ENCODE measurements around the gene FER.

FER gene

DNA sequence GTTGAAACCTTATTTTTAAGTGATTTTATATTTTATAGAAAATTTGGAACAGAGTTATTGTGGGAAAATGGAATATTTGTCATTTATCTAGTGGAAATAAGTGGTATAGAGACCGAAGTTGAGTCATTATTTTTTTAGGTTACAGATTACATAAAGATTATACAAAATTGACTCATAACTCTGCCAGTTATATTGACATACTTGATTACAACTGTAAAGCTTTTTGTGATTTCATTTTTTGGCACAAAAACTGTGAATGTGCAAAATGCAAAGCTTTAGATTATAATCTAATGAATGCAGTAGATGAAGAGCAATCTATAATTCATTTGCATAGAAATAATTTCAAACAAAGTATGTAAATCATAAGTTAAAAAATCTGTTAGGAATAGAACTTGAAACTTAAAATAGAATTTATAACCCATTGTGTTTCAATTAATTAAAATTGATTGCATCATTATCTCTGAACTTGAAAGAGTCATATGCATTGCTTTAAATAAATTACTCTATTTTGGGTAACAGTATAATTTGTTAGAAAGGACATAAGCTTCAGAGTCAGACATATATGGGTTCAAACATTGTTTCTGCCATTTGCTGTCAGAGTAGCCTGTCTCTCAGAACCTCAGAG is 280.4 kb downstream of the FER start:
- CTCF ChIA-PET: interaction anchor here (0.5 kb wide), 1 partner anchor 1369 kb away, joined by 3 read pairs; no protein-coding TSS in a partner anchor
- H3K4me3 ChIP-seq (ENCODE audit: low read depth, low read length): no peak overlapping the region
- no peaks in the 10 kb centered on the region for H3K36me3 ChIP-seq (ENCODE audit: control insufficient read depth in 2 of 2, insufficient read depth in 1 of 2, low read length in 2 of 2)
- TF ChIP-seq ZNF223 (tag by site-specific recombination; IDR thresholded peaks at IDR 0.05) (no peak), ZNF248 (tag by site-specific recombination; IDR thresholded peaks at IDR 0.05) (no peak), ZNF211 (tag by site-specific recombination; IDR thresholded peaks at IDR 0.05; ENCODE audit: low read depth) (no peak), ZNF555 (tag by site-specific recombination; conservative IDR thresholded peaks at IDR 0.05) (no peak), GLIS1 (tag by site-specific recombination; IDR thresholded peaks at IDR 0.05) (no peak), ZNF501 (tag by site-specific recombination; IDR thresholded peaks at IDR 0.05) (no peak), ZNF112 (tag by site-specific recombination; IDR thresholded peaks at IDR 0.05) (no peak), ZNF600 (tag by site-specific recombination; IDR thresholded peaks at IDR 0.05) (no peak), ZNF169 (tag by site-specific recombination; IDR thresholded peaks at IDR 0.05) (no peak), ZNF510 (tag by site-specific recombination; IDR thresholded peaks at IDR 0.05; ENCODE audit: insufficient replicate concordance) (no peak)
- TF ChIP-seq, protein P1, sequence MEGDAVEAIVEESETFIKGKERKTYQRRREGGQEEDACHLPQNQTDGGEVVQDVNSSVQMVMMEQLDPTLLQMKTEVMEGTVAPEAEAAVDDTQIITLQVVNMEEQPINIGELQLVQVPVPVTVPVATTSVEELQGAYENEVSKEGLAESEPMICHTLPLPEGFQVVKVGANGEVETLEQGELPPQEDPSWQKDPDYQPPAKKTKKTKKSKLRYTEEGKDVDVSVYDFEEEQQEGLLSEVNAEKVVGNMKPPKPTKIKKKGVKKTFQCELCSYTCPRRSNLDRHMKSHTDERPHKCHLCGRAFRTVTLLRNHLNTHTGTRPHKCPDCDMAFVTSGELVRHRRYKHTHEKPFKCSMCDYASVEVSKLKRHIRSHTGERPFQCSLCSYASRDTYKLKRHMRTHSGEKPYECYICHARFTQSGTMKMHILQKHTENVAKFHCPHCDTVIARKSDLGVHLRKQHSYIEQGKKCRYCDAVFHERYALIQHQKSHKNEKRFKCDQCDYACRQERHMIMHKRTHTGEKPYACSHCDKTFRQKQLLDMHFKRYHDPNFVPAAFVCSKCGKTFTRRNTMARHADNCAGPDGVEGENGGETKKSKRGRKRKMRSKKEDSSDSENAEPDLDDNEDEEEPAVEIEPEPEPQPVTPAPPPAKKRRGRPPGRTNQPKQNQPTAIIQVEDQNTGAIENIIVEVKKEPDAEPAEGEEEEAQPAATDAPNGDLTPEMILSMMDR (tag by site-specific recombination; IDR thresholded peaks at IDR 0.05): no peak
- TF ChIP-seq, protein P2, sequence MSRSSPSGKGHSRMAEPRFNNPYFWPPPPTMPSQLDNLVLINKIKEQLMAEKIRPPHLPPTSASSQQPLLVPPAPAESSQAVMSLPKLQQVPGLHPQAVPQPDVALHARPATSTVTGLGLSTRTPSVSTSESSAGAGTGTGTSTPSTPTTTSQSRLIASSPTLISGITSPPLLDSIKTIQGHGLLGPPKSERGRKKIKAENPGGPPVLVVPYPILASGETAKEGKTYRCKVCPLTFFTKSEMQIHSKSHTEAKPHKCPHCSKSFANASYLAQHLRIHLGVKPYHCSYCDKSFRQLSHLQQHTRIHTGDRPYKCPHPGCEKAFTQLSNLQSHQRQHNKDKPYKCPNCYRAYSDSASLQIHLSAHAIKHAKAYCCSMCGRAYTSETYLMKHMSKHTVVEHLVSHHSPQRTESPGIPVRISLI (tag by site-specific recombination; IDR thresholded peaks at IDR 0.05): no peak
- TF ChIP-seq, protein P3, sequence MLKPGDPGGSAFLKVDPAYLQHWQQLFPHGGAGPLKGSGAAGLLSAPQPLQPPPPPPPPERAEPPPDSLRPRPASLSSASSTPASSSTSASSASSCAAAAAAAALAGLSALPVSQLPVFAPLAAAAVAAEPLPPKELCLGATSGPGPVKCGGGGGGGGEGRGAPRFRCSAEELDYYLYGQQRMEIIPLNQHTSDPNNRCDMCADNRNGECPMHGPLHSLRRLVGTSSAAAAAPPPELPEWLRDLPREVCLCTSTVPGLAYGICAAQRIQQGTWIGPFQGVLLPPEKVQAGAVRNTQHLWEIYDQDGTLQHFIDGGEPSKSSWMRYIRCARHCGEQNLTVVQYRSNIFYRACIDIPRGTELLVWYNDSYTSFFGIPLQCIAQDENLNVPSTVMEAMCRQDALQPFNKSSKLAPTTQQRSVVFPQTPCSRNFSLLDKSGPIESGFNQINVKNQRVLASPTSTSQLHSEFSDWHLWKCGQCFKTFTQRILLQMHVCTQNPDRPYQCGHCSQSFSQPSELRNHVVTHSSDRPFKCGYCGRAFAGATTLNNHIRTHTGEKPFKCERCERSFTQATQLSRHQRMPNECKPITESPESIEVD (tag by site-specific recombination; IDR thresholded peaks at IDR 0.05): no peak
- TF ChIP-seq, protein P4, sequence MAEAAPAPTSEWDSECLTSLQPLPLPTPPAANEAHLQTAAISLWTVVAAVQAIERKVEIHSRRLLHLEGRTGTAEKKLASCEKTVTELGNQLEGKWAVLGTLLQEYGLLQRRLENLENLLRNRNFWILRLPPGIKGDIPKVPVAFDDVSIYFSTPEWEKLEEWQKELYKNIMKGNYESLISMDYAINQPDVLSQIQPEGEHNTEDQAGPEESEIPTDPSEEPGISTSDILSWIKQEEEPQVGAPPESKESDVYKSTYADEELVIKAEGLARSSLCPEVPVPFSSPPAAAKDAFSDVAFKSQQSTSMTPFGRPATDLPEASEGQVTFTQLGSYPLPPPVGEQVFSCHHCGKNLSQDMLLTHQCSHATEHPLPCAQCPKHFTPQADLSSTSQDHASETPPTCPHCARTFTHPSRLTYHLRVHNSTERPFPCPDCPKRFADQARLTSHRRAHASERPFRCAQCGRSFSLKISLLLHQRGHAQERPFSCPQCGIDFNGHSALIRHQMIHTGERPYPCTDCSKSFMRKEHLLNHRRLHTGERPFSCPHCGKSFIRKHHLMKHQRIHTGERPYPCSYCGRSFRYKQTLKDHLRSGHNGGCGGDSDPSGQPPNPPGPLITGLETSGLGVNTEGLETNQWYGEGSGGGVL (tag by site-specific recombination; IDR thresholded peaks at IDR 0.05): no peak
- TF ChIP-seq, protein P5, sequence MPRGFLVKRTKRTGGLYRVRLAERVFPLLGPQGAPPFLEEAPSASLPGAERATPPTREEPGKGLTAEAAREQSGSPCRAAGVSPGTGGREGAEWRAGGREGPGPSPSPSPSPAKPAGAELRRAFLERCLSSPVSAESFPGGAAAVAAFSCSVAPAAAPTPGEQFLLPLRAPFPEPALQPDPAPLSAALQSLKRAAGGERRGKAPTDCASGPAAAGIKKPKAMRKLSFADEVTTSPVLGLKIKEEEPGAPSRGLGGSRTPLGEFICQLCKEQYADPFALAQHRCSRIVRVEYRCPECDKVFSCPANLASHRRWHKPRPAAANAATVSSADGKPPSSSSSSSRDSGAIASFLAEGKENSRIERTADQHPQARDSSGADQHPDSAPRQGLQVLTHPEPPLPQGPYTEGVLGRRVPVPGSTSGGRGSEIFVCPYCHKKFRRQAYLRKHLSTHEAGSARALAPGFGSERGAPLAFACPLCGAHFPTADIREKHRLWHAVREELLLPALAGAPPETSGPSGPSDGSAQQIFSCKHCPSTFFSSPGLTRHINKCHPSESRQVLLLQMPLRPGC (tag by site-specific recombination; IDR thresholded peaks at IDR 0.05): no peak
- H3K27ac ChIP-seq (ENCODE audit: extremely low read depth, low read depth, low read length): no peak overlapping the region
- no peaks in the 10 kb centered on the region for H3K4me1 ChIP-seq (ENCODE audit: control insufficient read depth, insufficient read depth, low read length)
- no peaks in the 10 kb centered on the region for H3K9me3 ChIP-seq (ENCODE audit: control insufficient read depth, insufficient read depth, low read depth, low read length)
- POLR2A ChIA-PET: no interaction called here

DNA sequence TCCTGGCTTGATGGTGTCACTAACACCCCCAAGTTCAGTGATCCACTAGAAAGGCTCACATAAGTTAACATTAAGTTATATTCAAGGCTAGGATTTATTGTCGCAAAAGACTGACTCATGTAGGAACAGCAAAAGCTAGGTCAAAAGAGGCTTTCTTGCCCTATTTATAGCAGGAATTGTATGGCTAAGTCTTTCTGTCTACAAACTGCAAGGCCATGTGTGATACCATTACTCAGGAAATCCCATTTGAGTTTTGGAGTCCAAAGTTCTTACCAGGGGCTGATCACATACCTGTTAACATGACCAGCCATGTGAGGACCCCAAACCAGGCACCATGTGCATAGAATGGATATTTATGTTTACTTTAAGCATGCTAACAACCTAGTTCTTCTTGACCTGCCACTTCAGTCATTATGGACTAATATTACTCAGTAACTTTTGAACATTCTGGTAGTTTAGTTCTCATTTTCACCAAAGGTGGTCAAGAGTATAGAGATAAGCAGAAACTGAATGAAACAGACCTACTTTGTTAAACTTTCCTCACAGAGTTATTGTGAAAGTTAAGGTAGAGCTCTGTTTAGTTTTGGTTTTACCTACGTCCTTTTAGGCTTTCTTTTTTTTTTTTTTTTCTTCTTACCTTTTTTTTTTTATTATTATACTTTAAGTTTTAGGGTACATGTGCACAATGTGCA is 281.1 kb downstream of the FER start:
- H3K27ac ChIP-seq (ENCODE audit: extremely low read depth, low read depth, low read length): no peak overlapping the region
- no peaks in the 10 kb centered on the region for H3K4me1 ChIP-seq (ENCODE audit: control insufficient read depth, insufficient read depth, low read length)
- POLR2A ChIA-PET: no interaction called here
- no peaks in the 10 kb centered on the region for H3K9me3 ChIP-seq (ENCODE audit: control insufficient read depth, insufficient read depth, low read depth, low read length)
- CTCF ChIA-PET: interaction anchor here (0.6 kb wide), 1 partner anchor 438 kb away, joined by 4 read pairs; no protein-coding TSS in a partner anchor
- no peaks in the 10 kb centered on the region for H3K36me3 ChIP-seq (ENCODE audit: control insufficient read depth in 2 of 2, insufficient read depth in 1 of 2, low read length in 2 of 2)
- H3K4me3 ChIP-seq (ENCODE audit: low read depth, low read length): no peak overlapping the region
- TF ChIP-seq ZNF837 (tag by site-specific recombination; IDR thresholded peaks at IDR 0.05): no peak
- no peak for TF ChIP-seq ZNF76 (tag by site-specific recombination; IDR thresholded peaks at IDR 0.05; ENCODE audit: borderline replicate concordance, low read depth)
- no peak for TF ChIP-seq ZNF785 (tag by site-specific recombination; IDR thresholded peaks at IDR 0.05)
- TF ChIP-seq ZBTB8A (tag by site-specific recombination; IDR thresholded peaks at IDR 0.05): no peak
- no peak for TF ChIP-seq ZNF433 (tag by site-specific recombination; IDR thresholded peaks at IDR 0.05; ENCODE audit: low read depth)
- TF ChIP-seq, protein P6, sequence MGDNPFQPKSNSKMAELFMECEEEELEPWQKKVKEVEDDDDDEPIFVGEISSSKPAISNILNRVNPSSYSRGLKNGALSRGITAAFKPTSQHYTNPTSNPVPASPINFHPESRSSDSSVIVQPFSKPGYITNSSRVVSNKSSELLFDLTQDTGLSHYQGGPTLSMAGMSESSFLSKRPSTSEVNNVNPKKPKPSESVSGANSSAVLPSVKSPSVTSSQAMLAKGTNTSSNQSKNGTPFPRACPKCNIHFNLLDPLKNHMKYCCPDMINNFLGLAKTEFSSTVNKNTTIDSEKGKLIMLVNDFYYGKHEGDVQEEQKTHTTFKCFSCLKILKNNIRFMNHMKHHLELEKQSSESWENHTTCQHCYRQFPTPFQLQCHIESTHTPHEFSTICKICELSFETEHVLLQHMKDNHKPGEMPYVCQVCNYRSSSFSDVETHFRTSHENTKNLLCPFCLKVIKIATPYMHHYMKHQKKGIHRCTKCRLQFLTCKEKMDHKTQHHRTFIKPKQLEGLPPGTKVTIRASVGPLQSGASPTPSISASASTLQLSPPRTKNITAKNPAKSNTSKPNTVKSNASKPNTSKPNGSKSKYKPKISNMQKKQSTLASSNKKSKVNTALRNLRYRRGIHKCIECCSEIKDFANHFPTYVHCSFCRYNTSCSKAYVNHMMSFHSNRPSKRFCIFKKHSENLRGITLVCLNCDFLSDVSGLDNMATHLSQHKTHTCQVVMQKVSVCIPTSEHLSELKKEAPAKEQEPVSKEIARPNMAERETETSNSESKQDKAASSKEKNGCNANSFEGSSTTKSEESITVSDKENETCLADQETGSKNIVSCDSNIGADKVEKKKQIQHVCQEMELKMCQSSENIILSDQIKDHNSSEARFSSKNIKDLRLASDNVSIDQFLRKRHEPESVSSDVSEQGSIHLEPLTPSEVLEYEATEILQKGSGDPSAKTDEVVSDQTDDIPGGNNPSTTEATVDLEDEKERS (tag by site-specific recombination; IDR thresholded peaks at IDR 0.05): no peak
- no peak for TF ChIP-seq KLF9 (tag by site-specific recombination; IDR thresholded peaks at IDR 0.05; ENCODE audit: low read depth)
- no peak for TF ChIP-seq FEZF1 (tag by site-specific recombination; IDR thresholded peaks at IDR 0.05)
